HEK293T (cell line): ENCODE data around the gene UBAC1.

Experiments used
- CTCF ChIA-PET: fragments of 350-600 bp; formaldehyde crosslinking; extraction: SDS; loops from one replicate; lab custom pipeline; 2021; ENCODE audit warnings: antibody characterized with exemption, inconsistent platforms; lab: Yijun Ruan, JAX
- POLR2A ChIA-PET: fragments of 350-600 bp; formaldehyde crosslinking; extraction: SDS; loops from one replicate; lab custom pipeline; 2020; ENCODE audit warnings: antibody characterized with exemption, inconsistent platforms; lab: Yijun Ruan, JAX
- DNase-seq: peaks from one replicate; pipeline ENCODE4 v3.0.0; 2012; ENCODE audit warnings: mixed read lengths; ENCODE audit errors: extremely low spot score
- ARNT ChIP-seq: fragments of 450-650 bp; IDR thresholded peaks from 2 replicates; pipeline ENCODE4 v1.6.1; 2017; ENCODE audit warnings: mild to moderate bottlenecking
- BHLHE40 ChIP-seq: fragments of 450-650 bp; IDR thresholded peaks from 2 replicates; pipeline ENCODE4 v1.6.1; 2016; ENCODE audit warnings: mild to moderate bottlenecking, moderate library complexity, borderline replicate concordance
- CTBP1 ChIP-seq: fragments of 450-650 bp; IDR thresholded peaks from 2 replicates; pipeline ENCODE4 v1.6.1; 2016; ENCODE audit warnings: borderline replicate concordance
- ELF4 ChIP-seq: fragments of 450-650 bp; IDR thresholded peaks from 2 replicates; pipeline ENCODE4 v1.6.1; 2017; ENCODE audit warnings: antibody characterized with exemption
- FOXA1 ChIP-seq: fragments of 450-650 bp; IDR thresholded peaks from 2 replicates; pipeline ENCODE4 v1.6.1; 2016; ENCODE audit warnings: mild to moderate bottlenecking
- FOXK2 ChIP-seq: fragments of 450-650 bp; IDR thresholded peaks from 2 replicates; pipeline ENCODE4 v1.6.1; 2016; ENCODE audit warnings: mild to moderate bottlenecking
- FOXM1 ChIP-seq: fragments of 450-650 bp; IDR thresholded peaks from 2 replicates; pipeline ENCODE4 v1.6.1; 2017; ENCODE audit warnings: mild to moderate bottlenecking, borderline replicate concordance
- HDGF ChIP-seq: fragments of 450-650 bp; IDR thresholded peaks from 2 replicates; pipeline ENCODE4 v1.6.1; 2017; ENCODE audit warnings: antibody characterized with exemption, borderline replicate concordance
- L3MBTL2 ChIP-seq: fragments of 450-650 bp; conservative IDR thresholded peaks from 2 replicates; pipeline ENCODE4 v1.6.1; 2016; ENCODE audit warnings: mild to moderate bottlenecking
- LEF1 ChIP-seq: fragments of 450-650 bp; IDR thresholded peaks from 2 replicates; pipeline ENCODE4 v1.6.1; 2017; ENCODE audit warnings: mild to moderate bottlenecking, borderline replicate concordance
- NFRKB ChIP-seq: fragments of 450-650 bp; IDR thresholded peaks from 2 replicates; pipeline ENCODE4 v1.6.1; 2016; ENCODE audit warnings: mild to moderate bottlenecking, moderate library complexity
- SP1 ChIP-seq: fragments of 450-650 bp; IDR thresholded peaks from 2 replicates; pipeline ENCODE4 v1.6.1; 2017
- SUZ12 ChIP-seq: fragments of 450-650 bp; IDR thresholded peaks from 2 replicates; pipeline ENCODE4 v1.6.1; 2016; ENCODE audit warnings: mild to moderate bottlenecking
- TARDBP ChIP-seq: fragments of 450-650 bp; IDR thresholded peaks from 2 replicates; pipeline ENCODE4 v1.6.1; 2016
- ZNF384 ChIP-seq: fragments of 450-650 bp; IDR thresholded peaks from 2 replicates; pipeline ENCODE4 v1.6.1; 2016
- TF ChIP-seq, protein P1 (sequence below): fragments of 450-650 bp; IDR thresholded peaks from 2 replicates; pipeline ENCODE4 v1.6.1; 2016

UBAC1 gene

DNA sequence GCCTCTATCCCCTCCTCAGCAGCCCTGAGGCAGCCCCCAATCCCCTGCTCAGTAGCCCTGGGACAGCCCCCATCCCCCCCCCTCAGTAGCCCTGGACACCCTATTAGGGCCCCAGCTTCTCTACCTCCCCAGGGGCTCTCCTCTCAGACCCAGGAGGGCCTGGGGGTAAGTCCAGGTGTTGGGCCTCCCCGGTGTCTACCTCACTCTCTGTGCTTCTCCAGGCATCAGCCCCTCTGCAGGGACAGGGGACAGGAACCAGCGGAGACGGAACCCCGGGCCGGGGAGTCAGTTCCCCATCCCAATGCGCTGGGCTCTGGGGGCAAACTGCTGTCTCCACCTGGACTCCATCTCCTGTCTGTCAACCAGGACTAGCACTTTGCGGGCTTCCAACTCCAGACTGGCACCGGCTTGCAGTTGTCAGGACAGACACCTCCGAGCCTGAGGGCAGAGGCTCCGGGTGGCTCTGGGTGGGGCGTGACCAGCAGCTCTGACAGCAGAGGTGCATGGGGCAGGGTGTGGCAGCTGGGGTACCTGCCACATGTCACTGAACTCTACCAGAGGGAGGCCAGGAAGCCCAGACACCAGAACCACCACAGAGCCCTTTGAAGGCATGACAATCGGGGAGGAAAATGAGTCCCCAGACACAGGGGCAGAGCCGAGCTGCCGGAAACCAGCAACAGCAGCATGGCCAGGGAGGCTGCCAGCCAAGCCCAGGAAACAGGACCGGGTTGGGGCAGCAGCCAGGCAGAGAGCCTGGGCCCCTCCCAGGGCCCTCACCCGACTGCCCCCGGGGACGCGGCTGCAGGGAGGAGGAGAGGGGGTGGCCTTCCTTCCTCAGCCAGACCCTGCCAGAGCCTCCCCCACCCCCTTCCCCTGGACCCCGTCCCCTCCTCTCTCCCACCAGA, 17.7 kb upstream of the UBAC1 start:
- CTCF ChIA-PET: no interaction called here
- TF ChIP-seq L3MBTL2 (no peak), FOXM1 (no peak), TARDBP (no peak), ARNT (no peak), HDGF (no peak), ELF4 (no peak), FOXK2 (no peak), SUZ12 (no peak), NFRKB (no peak), BHLHE40 (no peak), LEF1 (no peak), FOXA1 (no peak), ZNF384 (no peak), SP1 (no peak), CTBP1 (no peak)
- TF ChIP-seq, protein P1, sequence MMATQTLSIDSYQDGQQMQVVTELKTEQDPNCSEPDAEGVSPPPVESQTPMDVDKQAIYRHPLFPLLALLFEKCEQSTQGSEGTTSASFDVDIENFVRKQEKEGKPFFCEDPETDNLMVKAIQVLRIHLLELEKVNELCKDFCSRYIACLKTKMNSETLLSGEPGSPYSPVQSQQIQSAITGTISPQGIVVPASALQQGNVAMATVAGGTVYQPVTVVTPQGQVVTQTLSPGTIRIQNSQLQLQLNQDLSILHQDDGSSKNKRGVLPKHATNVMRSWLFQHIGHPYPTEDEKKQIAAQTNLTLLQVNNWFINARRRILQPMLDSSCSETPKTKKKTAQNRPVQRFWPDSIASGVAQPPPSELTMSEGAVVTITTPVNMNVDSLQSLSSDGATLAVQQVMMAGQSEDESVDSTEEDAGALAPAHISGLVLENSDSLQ: no peak
- DNase-seq: no peak
- POLR2A ChIA-PET: no interaction called here

DNA sequence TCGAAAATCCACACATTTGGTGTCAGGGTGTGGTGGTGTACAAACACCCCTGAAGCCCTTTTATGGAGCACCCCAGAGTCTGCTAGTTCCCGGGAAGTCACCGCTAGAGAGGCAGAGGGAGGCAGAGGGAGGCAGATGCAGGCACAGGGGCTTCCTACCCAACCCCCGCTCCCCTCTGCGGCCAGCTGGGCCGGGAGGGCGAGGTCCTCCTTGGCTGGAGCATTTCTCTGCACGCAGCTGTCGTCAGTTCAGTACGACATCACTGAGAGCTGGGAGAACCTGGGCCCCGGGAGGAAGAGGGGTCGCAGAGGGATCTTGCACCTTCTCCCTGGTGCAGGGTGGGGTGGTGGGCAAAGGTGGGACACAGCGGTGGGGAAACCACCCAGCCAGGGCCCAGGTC, 15.8 kb upstream of the UBAC1 start:
- CTCF ChIA-PET: no interaction called here

DNA sequence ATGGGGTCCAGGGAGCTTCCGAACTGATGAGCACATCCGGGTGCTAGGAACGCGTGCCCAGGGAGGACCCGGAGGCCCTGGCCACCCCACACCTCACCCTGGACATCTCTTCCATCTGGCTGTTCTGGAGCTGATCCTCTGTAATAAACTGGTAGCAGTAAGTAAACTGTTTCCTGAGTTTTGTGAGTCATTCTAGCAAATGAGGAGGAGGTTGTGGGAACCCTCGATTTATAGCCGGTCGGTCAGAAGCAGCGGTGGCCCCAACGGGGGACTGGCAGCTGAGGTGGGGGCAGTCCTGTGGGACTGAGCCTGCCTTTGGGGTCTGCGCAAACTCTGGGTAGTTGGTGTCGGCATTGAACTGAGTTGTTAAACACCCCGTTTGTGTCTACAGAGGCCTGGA, 15.4 kb upstream of the UBAC1 start:
- ChIA-PET POLR2A (no interaction called here), CTCF (no interaction called here)
- no peak for TF ChIP-seq L3MBTL2
- no peak for TF ChIP-seq FOXM1
- no peak for TF ChIP-seq ARNT
- no peak for TF ChIP-seq ELF4
- TF ChIP-seq SUZ12: no peak
- TF ChIP-seq FOXA1: no peak
- TF ChIP-seq NFRKB: no peak
- TF ChIP-seq LEF1: no peak
- TF ChIP-seq, protein P1: no peak
- TF ChIP-seq ZNF384: no peak
- no peak for DNase-seq

More for the DNA sequence above, 15.8 kb upstream of the UBAC1 start:
- no peak for TF ChIP-seq FOXK2
- no peak for TF ChIP-seq CTBP1
- TF ChIP-seq L3MBTL2: no peak
- no peak for TF ChIP-seq SP1
- TF ChIP-seq TARDBP: no peak
- no peak for TF ChIP-seq NFRKB
- TF ChIP-seq SUZ12: no peak
- no peak for TF ChIP-seq LEF1
- TF ChIP-seq ZNF384: no peak
- TF ChIP-seq, protein P1: no peak
- TF ChIP-seq BHLHE40: no peak
- no peak for TF ChIP-seq ARNT
- no peak for TF ChIP-seq FOXM1
- no peak for TF ChIP-seq FOXA1
- no peak for TF ChIP-seq HDGF
- TF ChIP-seq ELF4: no peak
- POLR2A ChIA-PET: no interaction called here
- no peak for DNase-seq

DNA sequence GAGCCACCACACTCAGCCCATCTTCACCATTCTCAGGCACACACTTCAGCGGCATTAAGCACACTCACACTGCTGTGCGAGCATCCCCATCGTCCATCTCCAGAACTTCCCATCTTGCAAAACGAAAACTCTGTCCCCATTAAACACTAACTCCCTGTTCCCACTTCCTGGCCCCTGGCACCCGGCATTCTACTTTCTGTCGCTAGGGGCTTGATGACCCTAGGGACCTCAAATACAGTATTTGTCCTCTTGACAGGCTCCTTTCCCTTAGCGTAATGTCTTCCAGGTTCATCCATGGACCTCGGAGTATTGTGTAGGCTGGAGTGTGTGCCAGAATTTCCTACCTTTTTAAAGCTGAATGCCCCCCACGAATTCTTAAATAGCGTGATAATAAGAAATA, 14.7 kb upstream of the UBAC1 start:
- no peak for TF ChIP-seq FOXM1
- TF ChIP-seq ELF4: no peak
- TF ChIP-seq, protein P1: no peak
- no peak for TF ChIP-seq NFRKB
- TF ChIP-seq ZNF384: no peak
- no peak for TF ChIP-seq LEF1
- TF ChIP-seq ARNT: no peak
- no peak for TF ChIP-seq FOXK2
- no peak for TF ChIP-seq TARDBP
- no peak for TF ChIP-seq CTBP1
- no peak for TF ChIP-seq L3MBTL2
- TF ChIP-seq SP1: no peak
- no peak for TF ChIP-seq BHLHE40
- no peak for TF ChIP-seq SUZ12
- no peak for TF ChIP-seq HDGF
- TF ChIP-seq FOXA1: no peak
- no peak for DNase-seq
- ChIA-PET CTCF (interaction anchor here (0.7 kb wide), 1 partner anchor 9 kb away, joined by 4 read pairs; no protein-coding TSS in a partner anchor), POLR2A (no interaction called here)

DNA sequence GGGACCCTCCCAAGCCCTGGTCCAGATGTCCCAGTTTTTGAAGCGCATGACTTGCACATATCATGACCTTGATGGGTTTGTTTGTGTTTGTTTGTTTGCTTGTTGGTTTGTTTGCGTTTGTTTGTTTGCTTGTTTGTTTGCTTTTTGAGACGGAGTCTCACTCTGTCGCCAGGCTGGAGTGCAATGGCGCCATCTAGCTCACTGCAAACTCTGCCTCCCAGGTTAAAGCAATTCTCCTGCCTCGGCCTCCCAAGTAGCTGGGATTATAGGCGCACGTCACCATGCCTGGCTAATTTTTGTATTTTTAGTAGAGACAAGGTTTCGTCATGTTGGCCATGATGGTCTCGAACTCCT, 13.0 kb upstream of the UBAC1 start:
- POLR2A ChIA-PET: no interaction called here
- TF ChIP-seq LEF1 (no peak), FOXK2 (no peak), TARDBP (no peak), SP1 (no peak), SUZ12 (no peak), FOXA1 (no peak), CTBP1 (no peak), L3MBTL2 (no peak), ARNT (no peak), HDGF (no peak), ELF4 (no peak), BHLHE40 (no peak), NFRKB (no peak), FOXM1 (no peak), ZNF384 (no peak)
- TF ChIP-seq, protein P1: no peak

More for the DNA sequence above, 13.0 kb upstream of the UBAC1 start:
- CTCF ChIA-PET: interaction anchor here (0.9 to 1.4 kb wide), 2 partner anchors 15 to 19 kb away, joined by 3 read pairs; no protein-coding TSS in a partner anchor
- no peak for DNase-seq
